Activated CD4-positive, alpha-beta T cell treated with anti-CD3 and anti-CD28 coated beads for 24 hours (primary cell): ENCODE measurements around the gene ATP9A.
"Not testable (repeated sequence)": the region's sequence is repeated elsewhere in the genome, so short reads cannot be mapped to it uniquely, and the experiment has no call there.

ENCODE experiments used
- DNase-seq, 2 donors: peaks; one replicate each; pipeline ENCODE4 v3.0.0-alpha.2; 2020; ENCODE audit warnings: low read depth in 2 of 2

The ATP9A gene

GRCh38 chr20:51750770-51751388 lies 17.3 kb downstream of the ATP9A start:
- no peak for DNase-seq

- DNase-seq = peak; percentile 8 to 13
Observed at GRCh38 chr20:51750037-51750769, 18.0 kb downstream of the ATP9A start.

- no peak for DNase-seq
Observed at GRCh38 chr20:51749674-51750036, 18.5 kb downstream of the ATP9A start.

GRCh38 chr20:51747182-51747911 lies 20.8 kb downstream of the ATP9A start:
- no peak for DNase-seq

- no peak for DNase-seq
Observed at GRCh38 chr20:51745804-51746203, 22.4 kb downstream of the ATP9A start.

- no peak for DNase-seq
Observed at GRCh38 chr20:51740838-51741237, 27.4 kb downstream of the ATP9A start.

- DNase-seq = not testable (repeated sequence)
Observed at GRCh38 chr20:51740308-51740707, 27.9 kb downstream of the ATP9A start.

GRCh38 chr20:51739722-51740249 lies 28.4 kb downstream of the ATP9A start:
- no peak for DNase-seq

- no peak for DNase-seq
Observed at GRCh38 chr20:51738877-51739447, 29.2 kb downstream of the ATP9A start.

- not testable (repeated sequence) for DNase-seq
Observed at GRCh38 chr20:51738261-51738660, 29.9 kb downstream of the ATP9A start.

GRCh38 chr20:51736947-51737346 lies 31.2 kb downstream of the ATP9A start:
- no peak for DNase-seq

GRCh38 chr20:51735728-51736600 lies 32.2 kb downstream of the ATP9A start:
- DNase-seq = no peak

- no peak for DNase-seq
Observed at GRCh38 chr20:51734876-51735720, 33.1 kb downstream of the ATP9A start.

GRCh38 chr20:51733070-51733469 lies 35.1 kb downstream of the ATP9A start:
- DNase-seq = no peak

- no peak for DNase-seq
Observed at GRCh38 chr20:51732096-51732791, 35.9 kb downstream of the ATP9A start.

GRCh38 chr20:51731731-51732095 lies 36.5 kb downstream of the ATP9A start:
- DNase-seq = no peak

- DNase-seq = no peak
Observed at GRCh38 chr20:51729771-51730170, 38.4 kb downstream of the ATP9A start.

- DNase-seq = no peak
Observed at GRCh38 chr20:51728737-51729136, 39.5 kb downstream of the ATP9A start.

- DNase-seq = no peak
Observed at GRCh38 chr20:51727872-51728271, 40.3 kb downstream of the ATP9A start.
